Lung (tissue), 12 donors: ENCODE data around the gene AGPAT3. TPM values are rescaled to one million over a fixed set of nuclear protein-coding genes. Genes with fewer than 3 reads are reported as not detected.

ENCODE experiments used
- ATAC-seq: fragments of 200-7000 bp; cut with Tn5 transposase; one replicate; pipeline ENCODE4 v1.9.1; 2020; ENCODE audit warnings: moderate number of reproducible peaks; ENCODE audit not compliant: insufficient read depth, low FRiP score
- DNase-seq, 3 donors: peaks; one replicate each; pipeline ENCODE4 v3.0.0-alpha.2; 2013 to 2017
- H3K27ac ChIP-seq, 2 donors: one replicate each; pipeline ENCODE4 v1.5.1; 2013; ENCODE audit warnings: mild to moderate bottlenecking in 2 of 2, moderate library complexity in 2 of 2, control low read depth in 1 of 2, inconsistent platforms in 1 of 2, low read depth in 1 of 2, low read length in 1 of 2
- H3K27me3 ChIP-seq, 3 donors: one replicate each; pipeline ENCODE4 v1.5.1; 2013; ENCODE audit warnings: low read length in 2 of 3; ENCODE audit not compliant: control insufficient read depth in 3 of 3, insufficient read depth in 3 of 3
- H3K36me3 ChIP-seq, 4 donors: one replicate each; pipeline ENCODE4 v1.5.1; 2013; ENCODE audit warnings: low read length in 4 of 4, mild to moderate bottlenecking in 1 of 4, moderate library complexity in 1 of 4; ENCODE audit not compliant: control insufficient read depth in 4 of 4, insufficient read depth in 4 of 4
- H3K4me1 ChIP-seq, 5 donors: one replicate each; pipeline ENCODE4 v1.5.1; 2013; ENCODE audit warnings: low read length in 5 of 5, mild to moderate bottlenecking in 2 of 5, moderate library complexity in 1 of 5; ENCODE audit not compliant: control insufficient read depth in 5 of 5, insufficient read depth in 5 of 5
- H3K4me3 ChIP-seq: one replicate; pipeline ENCODE4 v1.5.1; 2013; ENCODE audit warnings: mild to moderate bottlenecking, control low read depth, moderate library complexity
- H3K9ac ChIP-seq, 2 donors: one replicate each; pipeline ENCODE4 v1.5.1; 2013; ENCODE audit warnings: low read length in 2 of 2, control low read depth in 1 of 2; ENCODE audit not compliant: insufficient read depth in 1 of 2
- H3K9me3 ChIP-seq, 4 donors: one replicate each; pipeline ENCODE4 v1.5.1; 2013; ENCODE audit warnings: low read length in 3 of 4, mild to moderate bottlenecking in 1 of 4, moderate library complexity in 1 of 4; ENCODE audit not compliant: control insufficient read depth in 4 of 4, insufficient read depth in 3 of 4
- WGBS, 2 donors: extraction: QIAGEN DNeasy Blood & Tissue Kit; methylation state at CpG; one replicate each; pipeline ENCODE4 v1.1.7; 2013; 5-methylcytosine and 5-hydroxymethylcytosine counted together
- polyA plus RNA-seq, 2 donors: library from polyadenylated mRNA; stranded (reverse); fragments of 200-250 nt; gene quantifications; one replicate each; pipeline ENCODE4 v1.2.1, GENCODE V29; 2013
- total RNA-seq, 2 donors: library from RNA; depleted of rRNA in 1 of 2; stranded (reverse); fragments of >200 nt in 1 of 2; gene quantifications; one replicate each; pipeline ENCODE4 v1.2.1, GENCODE V29; 2014 to 2021
- TF ChIP-seq, protein P1 (sequence below): IDR thresholded peaks from 2 replicates; pipeline ENCODE4 v1.5.1; 2012; ENCODE audit warnings: mild to moderate bottlenecking; ENCODE audit errors: control extremely low read depth, extremely low read depth
- donor health status: control.
- donor health status: control.
- donor health status: Bipolar disorder and iron deficiency.
- donor health status: healthy.
- donor health status: DM: yes; HTN: yes; CAD: no.

Gene AGPAT3
- total and polyA plus RNA-seq, 4 donors, result 29.4 to 120 (median 43.9) TPM

GRCh38 chr21:43900690-43901089 is 35.7 kb downstream of the AGPAT3 start:
- H3K4me3 ChIP-seq, result no peak overlapping the region
- no peak overlapping the region for H3K9ac ChIP-seq
- H3K27me3 ChIP-seq, result no peaks in the 10 kb centered on the region
- TF ChIP-seq, protein P1, sequence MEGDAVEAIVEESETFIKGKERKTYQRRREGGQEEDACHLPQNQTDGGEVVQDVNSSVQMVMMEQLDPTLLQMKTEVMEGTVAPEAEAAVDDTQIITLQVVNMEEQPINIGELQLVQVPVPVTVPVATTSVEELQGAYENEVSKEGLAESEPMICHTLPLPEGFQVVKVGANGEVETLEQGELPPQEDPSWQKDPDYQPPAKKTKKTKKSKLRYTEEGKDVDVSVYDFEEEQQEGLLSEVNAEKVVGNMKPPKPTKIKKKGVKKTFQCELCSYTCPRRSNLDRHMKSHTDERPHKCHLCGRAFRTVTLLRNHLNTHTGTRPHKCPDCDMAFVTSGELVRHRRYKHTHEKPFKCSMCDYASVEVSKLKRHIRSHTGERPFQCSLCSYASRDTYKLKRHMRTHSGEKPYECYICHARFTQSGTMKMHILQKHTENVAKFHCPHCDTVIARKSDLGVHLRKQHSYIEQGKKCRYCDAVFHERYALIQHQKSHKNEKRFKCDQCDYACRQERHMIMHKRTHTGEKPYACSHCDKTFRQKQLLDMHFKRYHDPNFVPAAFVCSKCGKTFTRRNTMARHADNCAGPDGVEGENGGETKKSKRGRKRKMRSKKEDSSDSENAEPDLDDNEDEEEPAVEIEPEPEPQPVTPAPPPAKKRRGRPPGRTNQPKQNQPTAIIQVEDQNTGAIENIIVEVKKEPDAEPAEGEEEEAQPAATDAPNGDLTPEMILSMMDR, result no peak
- H3K27ac ChIP-seq, result no peak overlapping the region
- DNase-seq (no peak), ATAC-seq (no peak)
- peaks cover 0 to 17% (median 8%) of the 10 kb centered on the region in 4 donors for H3K36me3 ChIP-seq
- 93 to 96% methylated on average over 6 of the region's 6 CpGs for WGBS, 2 donors
- peaks cover 5 to 14% (median 12%) of the 10 kb centered on the region in 5 donors for H3K4me1 ChIP-seq
- H3K9me3 ChIP-seq, result peaks cover 0 to 5% (median 2%) of the 10 kb centered on the region in 4 donors

- 53 to 60% methylated on average over 6 of the region's 6 CpGs for WGBS, 2 donors
- ATAC-seq, result no peak
- TF ChIP-seq, protein P1, result no peak
- H3K27me3 ChIP-seq, result no peaks in the 10 kb centered on the region
- peak; percentile 79 to 88 (median 87) for DNase-seq
- H3K9me3 ChIP-seq, result peaks cover 0 to 5% (median 2%) of the 10 kb centered on the region in 4 donors
- peaks cover 0 to 23% (median 9%) of the 10 kb centered on the region in 4 donors for H3K36me3 ChIP-seq
- no peak overlapping the region for H3K9ac ChIP-seq
- H3K27ac ChIP-seq, result peak overlapping the region in 1 of 2 donors; percentile 92
- H3K4me1 ChIP-seq, result peaks cover 5 to 14% (median 12%) of the 10 kb centered on the region in 5 donors
- no peak overlapping the region for H3K4me3 ChIP-seq
Observed at GRCh38 chr21:43902441-43902840, 37.4 kb downstream of the AGPAT3 start.

DNA sequence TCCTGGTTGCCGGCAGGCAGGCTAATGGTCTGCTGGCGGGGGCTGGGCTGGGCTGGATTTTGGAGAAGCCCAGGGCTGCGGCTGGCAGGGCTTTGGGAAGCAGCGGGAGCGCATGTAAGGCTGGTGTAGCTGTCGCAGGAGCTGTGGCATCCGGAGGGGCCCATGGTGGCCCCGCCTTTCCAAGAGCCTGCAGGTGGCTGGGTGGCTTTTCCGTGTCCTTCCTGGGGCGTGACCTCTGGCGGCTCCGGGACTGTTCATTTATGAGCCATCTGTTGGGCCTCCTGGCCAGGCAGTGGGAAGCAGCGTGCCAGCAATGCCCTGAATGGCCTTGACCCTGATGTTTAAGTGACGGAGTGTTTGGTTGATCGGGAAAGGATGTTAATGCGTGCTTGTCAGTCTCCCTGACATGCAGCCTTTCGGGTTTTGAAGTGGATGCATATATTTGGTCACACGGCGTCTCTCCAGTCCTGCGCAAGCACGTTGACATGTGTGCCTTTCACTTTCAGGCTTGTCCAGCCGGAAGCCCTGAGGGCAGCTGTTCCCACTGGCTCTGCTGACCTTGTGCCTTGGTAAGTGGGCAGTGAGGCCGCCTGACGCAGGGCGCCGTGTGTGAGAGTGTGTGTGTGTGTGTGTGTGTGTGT is 38.5 kb downstream of the AGPAT3 start:
- H3K36me3 ChIP-seq, result peaks cover 0 to 27% (median 9%) of the 10 kb centered on the region in 4 donors
- peaks cover 0 to 5% (median 2%) of the 10 kb centered on the region in 4 donors for H3K9me3 ChIP-seq
- no peaks in the 10 kb centered on the region for H3K27me3 ChIP-seq
- TF ChIP-seq, protein P1, result no peak
- peak; percentile 53 for ATAC-seq
- peak overlapping the region; percentile 34 to 92 for H3K27ac ChIP-seq
- 45 to 71% methylated on average over 26 of the region's 26 CpGs for WGBS, 2 donors
- no peak overlapping the region for H3K4me3 ChIP-seq
- H3K9ac ChIP-seq, result no peak overlapping the region
- DNase-seq, result peak; percentile 31 to 64 (median 39)
- H3K4me1 ChIP-seq, result peaks cover 5 to 15% (median 12%) of the 10 kb centered on the region in 5 donors
